ENCODE results near the gene PER3.

DNA sequence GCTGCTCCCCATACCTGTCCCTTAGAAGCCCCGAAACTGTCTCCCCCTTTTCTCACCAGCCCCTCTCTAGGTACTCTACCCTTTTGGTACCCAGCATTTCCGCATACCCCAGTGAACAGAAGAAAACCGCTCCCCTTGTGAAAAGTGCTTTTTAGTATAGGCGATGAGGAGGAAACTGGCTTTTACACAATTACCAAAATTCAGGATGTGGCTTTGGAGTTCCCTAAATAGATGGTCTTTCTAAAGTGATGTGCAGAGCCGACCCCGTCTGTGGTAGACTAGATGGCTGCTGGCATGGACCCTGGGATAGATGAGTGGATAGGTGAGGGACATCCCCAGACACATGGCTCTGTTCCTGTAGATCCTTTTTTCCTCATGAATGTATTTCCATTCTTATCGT lies 2.6 kb upstream of the PER3 start:
- TF ChIP-seq, protein P1, sequence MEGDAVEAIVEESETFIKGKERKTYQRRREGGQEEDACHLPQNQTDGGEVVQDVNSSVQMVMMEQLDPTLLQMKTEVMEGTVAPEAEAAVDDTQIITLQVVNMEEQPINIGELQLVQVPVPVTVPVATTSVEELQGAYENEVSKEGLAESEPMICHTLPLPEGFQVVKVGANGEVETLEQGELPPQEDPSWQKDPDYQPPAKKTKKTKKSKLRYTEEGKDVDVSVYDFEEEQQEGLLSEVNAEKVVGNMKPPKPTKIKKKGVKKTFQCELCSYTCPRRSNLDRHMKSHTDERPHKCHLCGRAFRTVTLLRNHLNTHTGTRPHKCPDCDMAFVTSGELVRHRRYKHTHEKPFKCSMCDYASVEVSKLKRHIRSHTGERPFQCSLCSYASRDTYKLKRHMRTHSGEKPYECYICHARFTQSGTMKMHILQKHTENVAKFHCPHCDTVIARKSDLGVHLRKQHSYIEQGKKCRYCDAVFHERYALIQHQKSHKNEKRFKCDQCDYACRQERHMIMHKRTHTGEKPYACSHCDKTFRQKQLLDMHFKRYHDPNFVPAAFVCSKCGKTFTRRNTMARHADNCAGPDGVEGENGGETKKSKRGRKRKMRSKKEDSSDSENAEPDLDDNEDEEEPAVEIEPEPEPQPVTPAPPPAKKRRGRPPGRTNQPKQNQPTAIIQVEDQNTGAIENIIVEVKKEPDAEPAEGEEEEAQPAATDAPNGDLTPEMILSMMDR (conservative IDR thresholded peaks at IDR 0.05; ENCODE audit: low read depth, low read length) = no peak
- TF ChIP-seq EZH2 (IDR thresholded peaks at IDR 0.05; ENCODE audit: low read length, unreplicated experiment) = no peak
- TF ChIP-seq EZH2phosphoT487 (IDR thresholded peaks at IDR 0.05; ENCODE audit: borderline replicate concordance, low read length) = no peak

Data from PC-3 (cell line).